T-helper 2 cell (primary cell): ENCODE results near the gene EFHC1.

Experiments used
- DNase-seq, 5 experiments: peaks; one replicate each; pipeline versions ENCODE4 v3.0.0 to v3.0.0-alpha.2; 2012 to 2022

The EFHC1 gene

DNA sequence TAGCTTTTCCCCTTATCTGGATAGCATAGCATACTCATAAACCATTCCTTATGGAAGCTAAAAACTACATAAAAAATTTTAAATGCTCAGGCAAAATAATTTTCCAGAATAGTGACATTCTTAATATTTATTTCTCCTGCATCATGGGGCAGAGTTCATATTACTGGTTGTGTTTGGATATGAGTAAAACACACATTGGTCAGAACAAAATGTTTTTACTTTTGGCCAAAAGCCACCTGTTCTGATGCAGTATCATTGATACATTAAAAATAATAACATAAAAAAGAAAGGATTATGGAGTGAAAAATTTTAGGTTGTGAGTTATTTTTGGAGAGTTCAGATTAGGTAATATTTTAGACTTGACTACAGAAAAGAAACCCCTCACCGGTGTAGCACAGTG, 123.1 kb downstream of the EFHC1 start:
- DNase-seq = no peak

DNA sequence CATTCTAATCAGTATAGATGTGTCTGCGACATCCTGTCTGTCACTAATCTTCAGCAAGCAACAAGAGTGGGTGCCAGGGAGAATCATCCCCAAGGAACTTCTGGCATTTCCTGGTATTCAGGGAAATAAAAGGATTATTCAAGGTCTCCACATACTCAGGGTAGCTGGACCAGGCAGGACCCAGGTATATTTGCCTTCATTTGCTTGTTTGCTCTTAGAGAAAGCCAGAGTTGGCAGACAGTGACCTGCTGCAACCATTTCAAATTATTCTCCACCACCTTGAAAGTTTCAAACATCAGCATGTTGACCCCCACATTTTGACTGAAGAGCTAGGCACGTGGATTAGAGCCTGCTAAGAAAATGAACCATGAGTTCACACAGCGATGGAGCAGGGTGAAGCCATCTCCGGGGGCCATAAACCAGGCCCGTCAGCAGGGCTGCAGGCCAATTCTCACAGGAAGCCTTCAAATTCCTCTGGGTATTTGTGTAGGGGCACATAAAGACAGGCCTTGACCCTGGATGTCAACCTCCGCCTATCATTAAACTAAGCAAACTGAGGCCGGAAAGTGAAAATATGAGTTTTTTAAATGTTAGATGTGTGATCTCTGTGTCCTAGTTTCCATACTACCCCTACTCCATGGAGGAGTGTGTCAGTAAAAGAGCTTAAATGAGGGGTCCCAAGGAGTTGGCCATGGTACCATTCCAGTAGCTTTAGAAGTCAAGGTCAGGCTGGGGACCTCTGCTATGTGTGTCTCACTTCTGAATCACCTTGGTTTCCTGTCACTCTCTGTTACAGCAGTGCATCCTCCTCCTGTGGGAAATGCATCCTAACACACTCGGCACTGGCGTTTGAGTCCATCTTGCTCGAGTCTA, 123.8 kb downstream of the EFHC1 start:
- DNase-seq = no peak

DNA sequence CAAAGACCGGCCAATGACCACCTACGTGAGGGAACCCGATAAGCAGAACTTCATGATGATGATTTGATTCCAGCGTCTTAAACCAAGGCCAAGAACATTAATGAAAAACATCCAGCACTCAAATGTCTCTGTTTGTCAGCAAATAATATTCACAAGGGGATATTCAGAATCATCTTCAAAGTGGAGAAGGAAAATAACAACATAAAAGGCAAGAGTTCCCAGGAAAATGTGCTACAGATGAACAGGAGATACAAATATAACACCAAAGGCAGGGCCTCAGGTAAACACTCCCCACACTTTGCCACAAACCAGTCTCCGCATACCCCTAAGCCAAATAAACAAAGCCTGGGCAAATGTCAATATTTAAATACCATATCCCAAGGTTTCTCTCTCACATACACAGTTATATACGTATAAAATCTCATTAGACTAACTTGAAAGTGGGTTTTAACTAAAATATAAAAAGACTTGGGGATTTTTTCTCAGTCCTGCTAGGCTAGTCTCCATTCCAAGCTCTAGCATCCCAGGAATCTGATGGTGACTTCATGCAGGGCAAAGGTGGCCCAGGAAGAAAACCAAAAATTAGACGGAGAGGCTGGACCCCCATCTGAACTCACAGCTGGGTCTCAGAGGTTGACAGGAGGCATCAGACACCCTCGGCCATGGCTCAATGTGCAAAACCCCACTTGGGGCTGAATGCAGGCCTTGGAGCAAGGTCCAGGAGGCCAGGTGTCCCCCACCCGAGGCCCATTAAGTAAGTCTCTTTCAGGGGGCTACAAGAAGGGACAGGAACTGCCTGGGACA, 124.7 kb downstream of the EFHC1 start:
- DNase-seq = no peak

DNA sequence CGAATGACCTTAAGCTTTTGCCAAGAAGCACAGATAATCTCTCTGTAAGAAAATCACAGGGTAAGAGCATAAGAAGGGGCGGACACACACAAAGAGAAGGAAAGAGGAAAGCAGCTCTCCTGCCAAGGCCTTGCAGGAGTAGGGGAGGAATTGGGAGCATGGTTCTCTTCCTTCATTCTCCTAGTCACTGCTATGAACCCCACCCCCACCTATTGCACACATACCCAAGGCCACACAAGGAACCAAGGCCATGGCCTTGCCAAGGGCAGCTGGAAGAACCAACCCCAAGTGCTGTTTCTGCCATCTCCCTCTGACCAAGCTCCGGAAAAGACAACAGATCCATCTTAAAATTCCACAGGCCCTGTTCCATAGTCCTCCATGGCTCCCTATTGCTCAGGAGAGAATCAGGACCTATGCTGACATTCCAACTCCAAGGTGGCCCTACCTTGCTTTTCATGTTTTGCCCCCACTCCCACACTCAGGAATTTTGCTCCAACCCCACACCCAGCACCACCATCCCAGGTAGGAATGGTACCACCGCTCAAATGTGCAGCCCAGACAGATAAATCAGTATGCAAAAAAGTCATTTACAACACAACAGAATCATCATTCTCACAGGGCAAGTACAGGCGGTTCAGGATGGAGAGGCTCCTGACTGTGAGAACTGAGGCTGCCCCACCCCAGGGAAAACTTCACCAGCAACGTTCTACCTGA, 125.4 kb downstream of the EFHC1 start:
- no peak for DNase-seq

DNA sequence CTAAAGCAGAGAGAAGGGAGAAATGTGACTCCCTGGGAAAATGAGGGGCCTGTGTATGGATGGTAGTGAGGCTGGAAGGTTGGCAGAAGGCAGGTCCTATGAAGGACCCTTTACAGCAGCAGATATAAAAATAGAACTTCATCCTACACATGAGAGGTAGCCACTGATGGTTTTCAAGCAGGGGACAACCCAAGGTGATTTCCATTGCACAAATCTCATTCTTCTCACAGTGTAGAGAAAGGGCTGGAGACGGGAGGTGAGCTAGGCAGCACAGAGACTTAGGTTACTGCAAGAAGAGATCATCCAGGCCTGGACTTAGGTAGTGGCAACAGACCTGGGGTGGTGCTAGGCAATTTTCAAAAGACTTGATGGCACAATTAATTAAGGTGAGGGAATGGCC, 126.0 kb downstream of the EFHC1 start:
- no peak for DNase-seq

DNA sequence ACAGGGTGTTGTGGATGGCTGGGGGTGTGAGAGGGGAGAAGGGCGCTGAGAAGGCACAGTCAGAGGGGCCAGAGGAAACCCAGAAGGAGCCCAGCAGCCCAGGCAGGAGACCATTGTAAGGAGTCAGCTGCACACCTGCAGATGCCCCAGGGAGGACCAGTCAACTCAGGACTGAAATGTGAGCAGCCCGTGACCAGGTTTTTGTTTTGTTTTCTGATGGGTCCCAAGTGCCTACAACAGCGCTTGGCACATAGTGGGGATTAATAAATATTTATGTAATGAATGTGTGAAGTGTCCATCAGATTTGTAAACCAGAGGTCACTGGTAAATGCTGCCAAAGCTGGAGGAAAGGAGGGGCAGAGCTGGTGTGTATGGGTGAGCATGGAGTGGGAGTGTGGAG, 126.5 kb downstream of the EFHC1 start:
- no peak for DNase-seq

DNA sequence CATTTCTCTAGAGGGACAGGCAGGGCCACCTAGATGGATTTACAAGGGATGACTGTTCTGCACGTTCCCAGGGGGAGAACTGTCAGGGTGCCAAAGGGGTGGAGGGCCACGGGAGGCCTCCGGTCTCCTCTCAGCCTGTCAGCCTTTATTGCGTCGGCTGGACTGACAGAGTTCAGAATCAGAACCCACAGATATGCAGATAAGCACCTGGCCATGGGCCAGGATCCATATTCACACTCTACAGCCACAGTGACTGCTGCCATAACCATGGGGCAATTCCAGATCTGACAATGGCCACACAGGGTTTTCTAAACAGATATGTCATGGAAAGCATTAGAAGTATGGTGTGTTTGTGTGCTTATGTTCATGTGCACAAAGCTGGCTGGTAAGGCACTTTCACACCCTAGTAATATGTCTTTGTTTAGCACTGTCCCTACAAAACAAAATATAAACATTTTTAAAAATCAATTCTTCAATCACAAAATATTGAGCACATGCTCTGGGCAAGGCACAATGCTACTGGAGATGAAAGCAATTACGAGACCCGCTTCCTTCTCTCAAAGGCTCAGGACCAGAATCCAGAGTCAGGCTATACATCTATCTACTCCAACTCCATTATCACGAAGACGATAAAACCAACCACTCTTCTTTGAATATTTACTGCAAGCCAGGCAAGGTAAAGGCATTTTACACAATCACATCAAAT, 127.7 kb downstream of the EFHC1 start:
- DNase-seq = no peak

DNA sequence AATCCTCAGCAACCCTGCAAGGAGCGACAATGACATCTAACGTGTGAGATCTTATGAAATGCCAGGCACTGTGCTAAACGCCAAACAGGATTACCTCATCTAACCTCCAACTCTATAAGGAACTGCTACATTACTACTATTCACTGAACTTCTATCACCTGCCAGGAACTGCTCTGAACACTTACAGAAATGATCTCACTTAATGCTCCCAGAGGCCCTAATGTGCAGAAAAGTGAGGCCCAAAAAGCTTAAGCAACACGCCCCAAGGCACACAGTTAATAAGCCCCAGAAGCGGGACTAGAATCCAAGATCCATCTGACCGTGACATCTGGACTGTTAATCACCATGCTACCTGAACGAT, 128.2 kb downstream of the EFHC1 start:
- no peak for DNase-seq

DNA sequence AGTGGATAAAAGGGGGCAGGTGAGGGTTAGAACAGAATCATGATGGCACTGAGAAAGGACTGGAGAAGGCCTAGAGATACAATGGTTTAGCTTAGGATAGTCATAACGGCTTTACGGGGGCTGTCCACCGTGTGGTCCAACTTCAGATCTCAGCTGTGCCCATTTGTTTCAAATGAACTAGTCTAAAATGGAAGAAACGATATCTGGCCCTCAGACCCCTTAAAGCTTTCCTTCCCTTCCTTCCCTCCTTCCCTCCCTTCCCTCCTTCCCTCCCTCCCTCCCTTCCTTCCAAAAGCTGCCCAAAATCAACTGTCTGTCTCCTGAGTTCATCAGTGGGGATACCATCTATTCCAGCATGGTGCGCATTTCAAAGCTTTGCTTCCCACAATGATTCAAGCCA, 128.9 kb downstream of the EFHC1 start:
- DNase-seq = no peak

DNA sequence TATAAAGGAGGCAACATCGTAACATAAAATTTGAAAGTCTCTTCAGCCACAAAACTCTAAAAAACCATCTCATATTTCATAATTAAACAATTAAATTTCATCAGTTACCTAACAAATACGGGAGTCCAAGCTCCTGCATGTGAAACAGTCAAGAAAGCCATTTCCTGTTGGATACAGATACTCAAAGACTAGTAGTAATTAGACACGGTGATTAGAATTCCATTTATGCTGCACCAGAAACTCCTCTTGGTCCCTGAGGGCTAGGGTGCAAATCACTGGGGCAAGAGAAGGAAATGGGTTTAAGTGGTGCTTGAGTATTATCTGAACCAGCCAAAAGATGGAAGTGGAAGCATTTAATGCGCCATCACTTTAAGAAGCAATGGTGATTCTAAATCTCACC, 129.3 kb downstream of the EFHC1 start:
- DNase-seq = no peak

DNA sequence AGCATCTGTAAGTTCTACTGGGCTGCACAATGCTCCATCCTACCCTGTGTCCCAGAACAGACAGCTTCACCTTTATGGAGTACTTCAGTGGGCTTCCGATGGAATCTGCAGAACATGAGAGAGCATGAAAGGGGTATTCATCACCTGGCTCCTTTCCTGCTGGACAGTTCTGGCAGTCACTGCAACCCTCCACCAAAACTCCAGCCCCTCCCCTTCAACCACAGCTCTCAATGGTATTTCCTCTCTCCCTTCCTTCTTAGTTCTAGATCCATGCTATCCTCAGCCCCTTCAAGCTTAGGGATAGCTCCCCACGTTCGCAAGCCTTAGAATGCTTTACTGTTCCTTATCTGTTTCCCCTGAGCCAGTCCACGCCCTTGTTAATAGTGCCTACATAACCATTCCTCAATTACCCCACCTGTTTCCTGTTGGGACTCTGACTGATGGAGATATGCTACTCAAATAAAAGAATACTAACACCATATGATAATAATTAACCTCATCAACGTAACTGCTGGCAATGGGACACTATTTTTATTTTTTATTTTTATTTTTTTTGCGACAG, 130.0 kb downstream of the EFHC1 start:
- no peak for DNase-seq

DNA sequence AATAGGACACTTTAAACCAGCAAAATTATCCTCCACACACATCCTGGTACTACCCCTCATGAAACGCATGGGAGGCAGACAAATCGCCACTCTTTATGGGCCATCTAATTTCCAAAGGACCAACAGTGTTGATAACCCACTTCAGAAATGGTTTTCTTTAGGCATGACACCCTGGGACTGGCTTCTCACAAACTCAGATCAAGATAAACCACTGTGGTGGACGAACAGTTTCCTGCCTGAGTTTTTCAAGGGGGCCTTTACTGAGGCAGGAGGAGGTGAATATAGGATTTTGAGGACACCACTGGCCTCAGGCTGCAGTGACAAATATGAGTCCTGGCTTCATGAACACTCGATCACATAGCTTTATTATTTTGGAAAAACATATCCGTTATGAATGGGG, 130.7 kb downstream of the EFHC1 start:
- DNase-seq = no peak

DNA sequence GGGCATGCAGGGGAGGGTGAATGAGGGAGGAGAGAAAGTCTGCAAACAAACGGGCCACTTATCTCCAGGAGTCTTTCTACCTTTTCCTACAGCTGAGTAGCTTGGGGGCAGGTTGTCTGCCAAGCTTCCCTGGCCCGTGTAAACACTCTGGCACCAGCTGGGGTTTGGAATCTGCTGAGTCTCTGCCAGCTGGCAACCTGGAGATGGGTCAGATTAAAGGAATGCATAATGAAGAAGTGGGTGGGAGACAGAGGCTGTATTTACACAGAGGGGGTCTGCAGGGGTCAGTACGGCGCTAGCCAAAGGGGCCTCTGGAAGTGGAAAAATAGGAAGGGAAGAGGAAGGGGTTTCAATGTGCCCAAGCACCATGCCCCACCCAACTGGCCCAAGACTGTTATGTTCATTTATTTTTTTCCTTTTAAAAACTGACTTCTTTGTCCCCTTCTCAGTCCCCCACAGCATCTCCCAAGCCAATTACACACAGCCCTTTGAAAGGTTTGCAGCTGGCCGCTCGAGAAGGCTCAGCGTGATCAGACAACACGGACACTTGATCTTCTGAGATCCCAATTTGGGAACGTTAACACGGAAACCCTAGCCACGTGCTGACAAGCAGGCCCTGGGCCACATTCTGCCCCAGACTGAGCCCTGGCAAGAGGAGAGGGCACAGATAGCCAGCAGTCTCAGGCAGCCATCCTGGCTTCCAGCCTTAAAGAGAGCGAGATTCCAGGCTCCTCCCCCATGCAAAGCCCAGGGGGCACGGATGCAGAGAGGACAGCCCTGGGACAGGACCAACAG, 131.5 kb downstream of the EFHC1 start:
- no peak for DNase-seq

DNA sequence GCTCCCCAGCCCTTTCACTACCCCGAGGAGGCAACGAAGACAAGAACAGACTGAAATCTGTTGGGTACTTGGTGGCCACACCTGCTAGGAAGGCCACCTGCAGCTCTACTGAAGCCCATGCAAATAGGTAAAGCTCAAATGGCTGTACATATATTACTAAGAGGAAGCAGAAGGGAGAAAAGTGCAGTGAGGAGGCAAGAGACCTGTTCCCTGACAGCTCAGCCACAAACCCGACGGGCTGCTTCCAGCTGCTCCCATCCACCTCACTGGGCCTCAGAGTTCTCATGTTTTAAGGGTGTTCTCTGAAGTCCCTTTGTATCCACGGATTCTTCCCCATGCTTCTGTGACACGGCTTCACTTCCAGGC, 132.1 kb downstream of the EFHC1 start:
- no peak for DNase-seq

DNA sequence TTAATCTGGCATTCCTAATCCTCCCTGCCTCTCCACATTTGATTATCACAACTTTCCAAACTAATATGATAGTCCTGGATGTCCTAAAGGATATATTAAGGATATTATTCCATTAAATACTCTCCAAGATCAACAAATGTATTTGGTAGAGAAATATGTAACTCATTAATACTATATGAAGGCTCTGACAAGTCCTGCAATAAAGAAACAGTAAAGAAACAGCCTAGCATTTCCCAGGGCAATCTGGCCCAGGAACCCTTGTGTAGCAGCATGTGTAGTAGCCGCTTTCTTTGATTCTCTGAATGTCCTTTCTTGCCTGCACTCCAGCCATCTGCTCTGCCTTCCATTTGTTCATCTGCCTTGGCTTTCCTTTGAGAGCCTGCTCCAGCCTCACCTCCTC, 133.0 kb downstream of the EFHC1 start:
- DNase-seq = no peak

DNA sequence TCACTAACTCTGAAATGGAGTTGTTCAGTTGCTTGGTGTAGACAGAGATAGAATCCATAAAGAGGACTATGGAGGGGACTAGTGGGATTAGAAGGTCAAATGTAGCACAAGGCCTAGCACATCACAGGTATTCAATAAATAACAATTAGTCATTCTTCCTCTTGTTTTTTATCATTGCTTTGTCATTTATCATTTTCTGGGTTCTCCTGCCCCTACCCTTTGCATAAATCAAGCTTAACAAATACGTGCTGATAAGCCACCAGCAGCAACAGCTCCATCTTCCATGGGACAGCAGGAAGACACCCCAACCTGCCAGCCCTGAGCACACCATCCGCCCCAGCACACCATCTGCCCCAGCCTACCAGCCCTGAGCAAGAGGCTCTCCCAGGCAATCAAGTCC, 133.6 kb downstream of the EFHC1 start:
- no peak for DNase-seq

DNA sequence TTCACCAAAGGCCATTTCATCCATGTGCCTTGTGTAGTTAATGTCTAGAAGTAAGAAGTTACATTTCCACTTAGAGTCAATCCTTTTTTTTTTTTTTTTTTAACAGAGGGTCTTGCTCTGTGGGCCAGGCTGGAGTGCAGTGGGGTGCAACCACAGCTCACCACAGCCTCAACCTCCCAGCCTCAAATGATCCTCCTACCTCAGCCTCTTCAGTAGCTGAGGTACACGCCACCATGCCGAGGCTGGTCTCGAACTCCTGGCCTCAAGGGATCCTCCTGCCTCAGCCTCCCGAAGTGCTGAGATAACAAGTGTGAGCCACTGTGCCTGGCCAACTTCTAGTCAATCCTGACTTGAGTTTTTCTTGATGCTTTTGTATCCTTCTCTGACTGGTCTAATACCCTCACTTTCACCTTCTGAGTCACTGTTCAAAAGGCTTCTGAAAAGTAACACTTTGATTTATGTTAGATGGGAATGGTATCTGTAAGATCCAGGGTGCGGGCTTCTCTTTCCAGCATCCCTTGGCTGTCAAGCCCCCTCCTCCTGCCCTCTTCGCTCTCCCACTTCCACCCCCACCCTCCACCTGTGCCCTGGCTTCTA, 134.6 kb downstream of the EFHC1 start:
- no peak for DNase-seq

DNA sequence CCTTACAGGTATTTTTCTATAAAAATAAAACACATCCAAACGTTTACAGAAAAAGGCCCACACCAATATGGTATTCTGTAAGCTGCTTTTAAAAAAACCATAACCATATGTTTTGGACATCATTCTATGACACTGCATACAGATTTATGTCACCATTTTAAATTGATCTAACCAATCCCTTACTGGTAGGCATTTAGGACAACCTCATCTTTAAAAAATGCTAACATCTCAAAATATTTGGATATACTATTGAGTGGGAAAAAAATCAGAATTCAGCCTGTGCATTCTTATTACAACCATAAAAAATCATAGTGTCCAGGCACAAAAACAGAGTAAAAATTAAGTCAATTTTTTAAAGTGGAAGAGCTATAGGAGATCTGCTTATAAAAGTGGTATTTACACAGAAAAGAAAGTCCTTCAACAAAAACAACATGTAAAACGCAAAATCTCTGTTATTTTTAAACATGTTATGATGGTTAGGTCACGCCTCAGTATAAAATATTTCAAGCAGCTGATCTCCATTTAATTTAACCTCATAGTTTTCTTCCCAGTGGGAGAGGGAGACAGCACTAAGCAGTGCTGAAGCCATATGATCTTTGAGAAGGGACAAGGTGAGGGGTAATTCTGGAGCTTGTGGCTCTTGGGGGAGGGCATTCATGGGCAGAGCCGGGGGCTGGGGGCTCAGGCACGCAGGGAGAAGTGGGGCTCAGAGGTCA, 135.5 kb downstream of the EFHC1 start:
- DNase-seq = no peak

DNA sequence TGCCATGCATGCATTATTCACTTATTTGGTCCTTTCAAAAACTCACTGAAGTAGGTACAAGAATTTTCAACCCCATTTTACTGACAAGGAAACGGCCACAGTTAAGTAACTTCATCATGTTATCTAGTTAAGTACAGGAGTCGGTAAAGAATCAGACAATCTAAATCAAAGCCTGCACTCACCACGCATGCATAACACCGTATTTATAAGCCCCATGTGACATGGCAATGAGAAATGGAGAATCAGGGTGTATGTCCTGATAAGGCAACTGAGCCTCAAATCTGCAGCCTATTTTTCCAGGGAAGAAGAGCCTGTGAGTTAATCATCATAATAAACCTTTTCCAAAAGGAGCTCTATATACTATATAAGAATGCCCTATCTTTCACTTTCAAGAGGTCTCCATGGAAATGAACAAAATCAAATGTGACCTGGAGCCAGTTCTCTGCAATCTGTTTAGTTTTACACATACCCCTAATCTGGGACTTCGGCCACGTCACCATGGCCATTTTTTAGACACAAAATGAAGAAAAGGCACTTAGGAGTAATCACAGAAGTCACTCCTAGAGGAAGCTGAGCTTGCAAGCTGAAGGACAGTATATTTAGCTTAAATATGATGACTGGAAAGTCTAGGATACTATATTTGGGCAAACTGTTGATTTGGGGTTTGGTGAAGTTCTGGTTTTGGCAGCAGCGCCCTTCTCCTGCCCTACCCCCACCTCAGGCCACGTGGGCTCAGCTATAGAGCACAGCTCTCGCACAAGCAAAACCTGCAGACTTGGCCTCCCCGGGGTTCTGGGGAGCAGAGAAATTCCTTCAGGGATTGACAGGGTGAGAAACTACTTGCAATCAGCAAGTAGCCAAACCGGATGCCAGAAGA, 137.5 kb downstream of the EFHC1 start:
- DNase-seq = no peak
